HCT116 (cell line): ENCODE data around the gene TRPM3. TPM values are rescaled to one million over a fixed set of nuclear protein-coding genes. Genes with fewer than 3 reads are reported as not detected.

Source experiments
- ATAC-seq: fragments of 200-7000 bp; cut with Tn5 transposase; 2 replicates; pipeline ENCODE4 v1.9.1; 2020; ENCODE audit warnings: mild to moderate bottlenecking, moderate library complexity
- BruUV-seq: library from RNA; stranded (reverse); fragments of 400-500 nt; replicated peaks from 2 replicates; lab custom pipeline; 2021; lab: Mats Ljungman, UMichigan
- CTCF ChIA-PET: fragments of 300-600 bp; sonication (Branson Sonifier 250); formaldehyde crosslinking; loops from one replicate; lab custom pipeline; 2021; ENCODE audit warnings: antibody characterized with exemption; lab: Charles Lee
- POLR2A ChIA-PET: fragments of 300-600, 350-600 bp; sonication (Branson Sonifier 250); formaldehyde crosslinking; loops from one replicate; lab custom pipeline; 2021; ENCODE audit warnings: antibody characterized with exemption; lab: Charles Lee
- RAD21 ChIA-PET, 2 experiments: fragments of 300-600 bp; sonication (Branson Sonifier 250); formaldehyde crosslinking; loops; one replicate each; lab custom pipeline; 2023; ENCODE audit warnings: low total read pairs in 2 of 2; ENCODE audit not compliant: uncharacterized antibody in 2 of 2, unreplicated experiment in 2 of 2, low non-redundant PET in 1 of 2; lab: Charles Lee
- DNase-seq: peaks from one replicate; pipeline ENCODE4 v3.0.0-alpha.2; 2010; ENCODE audit warnings: low read depth, low spot score
- H2AFZ ChIP-seq: fragments of 200-600 bp; shearing (Covaris generic), sonication (generic); 2 replicates; pipeline ENCODE4 v1.6.1; 2017; ENCODE audit warnings: low read depth, mixed run types, mixed read lengths, antibody characterized with exemption, low read length; ENCODE audit not compliant: poor library complexity, severe bottlenecking
- H3K27ac ChIP-seq: 2 replicates; pipeline ENCODE4 v1.5.1; 2012; ENCODE audit warnings: low read depth, low read length
- H3K27me3 ChIP-seq: fragments of 200-600 bp; sonication (generic); 2 replicates; pipeline ENCODE4 v1.6.1; 2016; ENCODE audit warnings: mixed run types, low read length, mixed read lengths; ENCODE audit not compliant: insufficient read depth
- H3K36me3 ChIP-seq, 2 experiments: fragments of 200-500 bp in 1 of 2; fragments of 200-600 bp in 1 of 2; sonication (Bioruptor generic) in 1 of 2; sonication (generic) in 1 of 2; 2 replicates each; pipeline versions ENCODE4 v1.5.1 to v1.6.1; 2014 to 2016; ENCODE audit warnings: low read length in 2 of 2, inconsistent platforms in 1 of 2, mixed read lengths in 1 of 2, mixed run types in 1 of 2; ENCODE audit not compliant: insufficient read depth in 2 of 2, control insufficient read depth in 1 of 2
- H3K4me1 ChIP-seq, 2 experiments: fragments of 200-600 bp in 1 of 2; sonication (generic) in 1 of 2; 2 replicates each; pipeline versions ENCODE4 v1.5.1 to v1.6.1; 2012 to 2017; ENCODE audit warnings: low read length in 2 of 2, inconsistent platforms in 1 of 2, mild to moderate bottlenecking in 1 of 2, mixed read lengths in 1 of 2, mixed run types in 1 of 2, moderate library complexity in 1 of 2; ENCODE audit not compliant: insufficient read depth in 2 of 2, control insufficient read depth in 1 of 2
- H3K4me2 ChIP-seq: fragments of 200-600 bp; sonication (generic); 2 replicates; pipeline ENCODE4 v1.6.1; 2017; ENCODE audit warnings: mixed run types, low read length, mixed read lengths
- H3K4me3 ChIP-seq, 2 experiments: fragments of 200-600 bp in 1 of 2; sonication (generic) in 1 of 2; replicated peaks in 1 of 2; 2 replicates each; pipeline ENCODE4 v1.5.1; 2011 to 2016; ENCODE audit warnings: low read length in 2 of 2, control low read depth in 1 of 2, low read depth in 1 of 2, mild to moderate bottlenecking in 1 of 2, mixed read lengths in 1 of 2, mixed run types in 1 of 2
- H3K79me2 ChIP-seq: fragments of 200-600 bp; sonication (generic); 2 replicates; pipeline ENCODE4 v1.6.1; 2017; ENCODE audit warnings: mild to moderate bottlenecking, mixed run types, low read length, moderate library complexity, mixed read lengths; ENCODE audit not compliant: insufficient read depth
- H3K9ac ChIP-seq: fragments of 200-600 bp; sonication (generic); 2 replicates; pipeline ENCODE4 v1.6.1; 2016; ENCODE audit warnings: low read length, mixed read lengths
- H3K9me2 ChIP-seq: fragments of 200-600 bp; sonication (generic), shearing (Covaris generic); 2 replicates; pipeline ENCODE4 v1.6.1; 2017; ENCODE audit warnings: mixed run types, mild to moderate bottlenecking, moderate library complexity; ENCODE audit not compliant: insufficient read depth
- H3K9me3 ChIP-seq, 2 experiments: fragments of 200-500 bp in 1 of 2; fragments of 200-600 bp in 1 of 2; sonication (Bioruptor generic) in 1 of 2; sonication (generic) in 1 of 2; 2 replicates each; pipeline ENCODE4 v1.6.1; 2014 to 2017; ENCODE audit warnings: low read length in 2 of 2, mixed read lengths in 2 of 2, inconsistent platforms in 1 of 2, low read depth in 1 of 2, mild to moderate bottlenecking in 1 of 2, mixed run types in 1 of 2, moderate library complexity in 1 of 2; ENCODE audit not compliant: control insufficient read depth in 1 of 2, insufficient read depth in 1 of 2
- H4K20me1 ChIP-seq: fragments of 200-600 bp; sonication (generic), shearing (Covaris generic); 2 replicates; pipeline ENCODE4 v1.6.1; 2017; ENCODE audit warnings: mixed run types, mild to moderate bottlenecking, moderate library complexity; ENCODE audit not compliant: insufficient read depth
- CEBPB ChIP-seq: IDR thresholded peaks from 2 replicates; pipeline ENCODE4 v1.6.1; 2012; ENCODE audit warnings: low read depth
- ELF1 ChIP-seq: IDR thresholded peaks from 2 replicates; pipeline ENCODE4 v1.6.1; 2012; ENCODE audit warnings: low read depth, borderline replicate concordance
- EZH2 ChIP-seq: fragments of 200-600 bp; sonication (generic); IDR thresholded peaks from 2 replicates; pipeline ENCODE4 v1.6.1; 2017; ENCODE audit warnings: antibody characterized with exemption, mixed run types
- EZH2phosphoT487 ChIP-seq: fragments of 200-600 bp; IDR thresholded peaks from 2 replicates; pipeline ENCODE4 v1.6.1; 2018; ENCODE audit warnings: antibody characterized with exemption, borderline replicate concordance
- FOSL1 ChIP-seq: IDR thresholded peaks from 2 replicates; pipeline ENCODE4 v1.6.1; 2012; ENCODE audit warnings: low read depth
- JUND ChIP-seq: IDR thresholded peaks from 2 replicates; pipeline ENCODE4 v1.6.1; 2012
- MAX ChIP-seq: IDR thresholded peaks from 2 replicates; pipeline ENCODE4 v1.6.1; 2012
- POLR2A ChIP-seq: IDR thresholded peaks from 2 replicates; pipeline ENCODE4 v1.7.0; 2011; ENCODE audit warnings: borderline replicate concordance; ENCODE audit not compliant: insufficient read depth, insufficient read length; ENCODE audit errors: extremely low read depth
- POLR2AphosphoS5 ChIP-seq: IDR thresholded peaks from 2 replicates; pipeline ENCODE4 v1.6.1; 2011; ENCODE audit warnings: mild to moderate bottlenecking, low read depth, low read length, moderate library complexity
- RAD21 ChIP-seq: IDR thresholded peaks from 2 replicates; pipeline ENCODE4 v1.6.1; 2012; ENCODE audit warnings: low read depth, mild to moderate bottlenecking
- REST ChIP-seq: IDR thresholded peaks from 2 replicates; pipeline ENCODE4 v1.6.1; 2012; ENCODE audit warnings: low read depth
- SIN3A ChIP-seq: IDR thresholded peaks from 2 replicates; pipeline ENCODE4 v1.6.1; 2012; ENCODE audit warnings: low read depth
- SP1 ChIP-seq: IDR thresholded peaks from 2 replicates; pipeline ENCODE4 v1.6.1; 2012; ENCODE audit warnings: low read depth
- SRF ChIP-seq: IDR thresholded peaks from 2 replicates; pipeline ENCODE4 v1.6.1; 2012; ENCODE audit warnings: low read depth
- TCF7L2 ChIP-seq: IDR thresholded peaks from 2 replicates; pipeline ENCODE4 v1.7.0; 2011; ENCODE audit warnings: borderline replicate concordance, inconsistent platforms; ENCODE audit not compliant: insufficient read depth, insufficient read length; ENCODE audit errors: extremely low read depth
- ZBTB33 ChIP-seq: IDR thresholded peaks from 2 replicates; pipeline ENCODE4 v1.6.1; 2011; ENCODE audit warnings: mild to moderate bottlenecking, low read length, moderate library complexity; ENCODE audit not compliant: insufficient replicate concordance; ENCODE audit errors: extremely low read depth
- ZNF274 ChIP-seq: fragments of 200-500 bp; sonication (Bioruptor generic); IDR thresholded peaks from 2 replicates; pipeline ENCODE4 v1.6.1; 2014; ENCODE audit warnings: mild to moderate bottlenecking, low read depth, low read length, inconsistent platforms
- intact Hi-C: fragments of 100-400 bp; cut with micrococcal nuclease; formaldehyde crosslinking; loops from 2 replicates; pipeline ENCODE4 v1.10.0; 2022
- total RNA-seq: library from RNA; stranded (reverse); gene quantifications from one replicate; pipeline ENCODE4 v1.2.1, GENCODE V29; 2021; ENCODE audit not compliant: unreplicated experiment

The TRPM3 gene
- total RNA-seq, 1 experiment from 2014 or later, result not detected

- TF ChIP-seq ZBTB33, result no peak
- TF ChIP-seq EZH2, result no peak
- TF ChIP-seq SIN3A, result no peak
- no peak for TF ChIP-seq EZH2phosphoT487
- TF ChIP-seq ZNF274, result no peak
- TF ChIP-seq CEBPB, result no peak
- TF ChIP-seq REST, result no peak
Measured at GRCh38 chr9:70950270-70950669, 171.2 kb downstream of the TRPM3 start (continued).

GRCh38 chr9:70949239-70949638 lies 172.2 kb downstream of the TRPM3 start:
- RAD21 ChIA-PET, result no interaction called here
- Histone ChIP-seq H3K9me3 (no peaks in the 10 kb centered on the region), H3K27me3 (peaks cover 20% of the 10 kb centered on the region), H3K4me2 (no peak overlapping the region), H3K27ac (no peak overlapping the region), H2AFZ (no peak overlapping the region), H3K9me2 (no peaks in the 10 kb centered on the region), H3K9ac (no peak overlapping the region), H4K20me1 (no peaks in the 10 kb centered on the region; the same call in 1 of the 2 replicates), H3K79me2 (no peaks in the 10 kb centered on the region), H3K4me3 (no peak overlapping the region), H3K4me1 (peaks cover 0 to 7% of the 10 kb centered on the region in 2 experiments; a peak in 2 of 4 replicates), H3K36me3 (no peaks in the 10 kb centered on the region)
- ATAC-seq, result no peak
- no TSS peak for BruUV-seq
- POLR2A ChIA-PET, result no interaction called here
- intact Hi-C loops, result no loop called here
- DNase-seq, result no peak
- TF ChIP-seq REST, result no peak
- no peak for TF ChIP-seq SP1
- TF ChIP-seq FOSL1, result no peak
- TF ChIP-seq SIN3A, result no peak
- no peak for TF ChIP-seq POLR2AphosphoS5
- TF ChIP-seq MAX, result no peak
- no peak for TF ChIP-seq RAD21
- no peak for TF ChIP-seq SRF
- TF ChIP-seq EZH2, result no peak
- TF ChIP-seq CEBPB, result no peak
- no peak for TF ChIP-seq EZH2phosphoT487
- no peak for TF ChIP-seq POLR2A
- no peak for TF ChIP-seq JUND
- TF ChIP-seq ELF1, result no peak
- TF ChIP-seq TCF7L2, result no peak
- CTCF ChIA-PET, result no interaction called here
